C4-2B (cell line): ENCODE results near the gene DAB1.
"Not testable (repeated sequence)": the region's sequence is repeated elsewhere in the genome, so short reads cannot be mapped to it uniquely, and the experiment has no call there.

Experiments used
- CTCF ChIP-seq: fragments of 450-650 bp; conservative IDR thresholded peaks from 2 replicates; pipeline ENCODE4 v1.5.1; 2017; ENCODE audit warnings: mild to moderate bottlenecking
- ZFX ChIP-seq: fragments of 450-650 bp; IDR thresholded peaks from 2 replicates; pipeline ENCODE4 v1.6.1; 2017

- not testable (repeated sequence) for TF ChIP-seq CTCF, ZFX
Observed at GRCh38 chr1:57343298-57343915, 80.5 kb downstream of the DAB1 start.
